Measurements from ENCODE around the gene PRRG3. TPM values are rescaled to one million over a fixed set of nuclear protein-coding genes. Genes with fewer than 3 reads are reported as not detected.
"Not testable (repeated sequence)": the region's sequence is repeated elsewhere in the genome, so short reads cannot be mapped to it uniquely, and the experiment has no call there.

Gene PRRG3
- total RNA-seq, 3 donors from 2014 or later: 1.3 to 2.3 (median 1.8) TPM

DNA sequence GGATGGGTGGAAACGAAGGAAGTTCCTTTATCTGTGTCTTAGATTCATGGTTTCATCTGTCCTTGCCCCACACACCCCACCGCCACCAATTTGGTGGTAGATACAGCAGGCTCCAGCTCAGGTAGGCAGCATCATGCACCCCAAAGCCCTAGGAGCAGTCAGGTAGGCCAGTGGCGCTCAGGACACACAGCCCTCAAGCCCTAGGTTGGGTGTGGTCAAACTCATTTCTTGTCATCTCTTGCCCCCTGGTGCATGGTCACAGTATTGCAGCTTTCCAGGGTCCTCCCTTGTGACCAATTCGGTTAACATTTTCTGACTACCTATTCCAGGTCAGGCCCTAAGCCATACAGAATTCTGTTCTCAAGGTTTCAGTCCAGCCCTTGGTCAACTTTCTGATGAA is 14.5 kb upstream of the PRRG3 start:
- intact Hi-C loops (cut with DNase I; ENCODE audit: low total_unique reads): no loop called here
- peak in 1 of 2 donors; percentile 52 for DNase-seq (ENCODE audit: low spot score in 2 of 2)
- Histone ChIP-seq H3K27ac (no peak overlapping the region), H3K9me3 (no peaks in the 10 kb centered on the region), H3K36me3 (no peaks in the 10 kb centered on the region), H3K4me3 (no peak overlapping the region), H3K27me3 (peaks cover 0 to 39% of the 10 kb centered on the region in 2 donors), H3K4me1 (no peaks in the 10 kb centered on the region)
- TF ChIP-seq POLR2A (IDR thresholded peaks at IDR 0.05) (no peak), CTCF (IDR thresholded peaks at IDR 0.05) (peak in 2 of 3 donors; percentile 26 to 34)

GRCh38 chrX:151687635-151688034 is 7.6 kb upstream of the PRRG3 start:
- H3K27me3 ChIP-seq: peaks cover 0 to 31% of the 10 kb centered on the region in 2 donors
- intact Hi-C loops (cut with DNase I; ENCODE audit: low total_unique reads): no loop called here
- H3K27ac ChIP-seq: no peak overlapping the region
- TF ChIP-seq POLR2AphosphoS5 (IDR thresholded peaks at IDR 0.05) (no peak), POLR2A (IDR thresholded peaks at IDR 0.05) (no peak)
- no peaks in the 10 kb centered on the region for H3K9me3 ChIP-seq
- H3K4me1 ChIP-seq: no peaks in the 10 kb centered on the region
- H3K4me3 ChIP-seq: no peak overlapping the region
- no peaks in the 10 kb centered on the region for H3K36me3 ChIP-seq
- no peak for DNase-seq (ENCODE audit: low spot score in 2 of 2)

DNA sequence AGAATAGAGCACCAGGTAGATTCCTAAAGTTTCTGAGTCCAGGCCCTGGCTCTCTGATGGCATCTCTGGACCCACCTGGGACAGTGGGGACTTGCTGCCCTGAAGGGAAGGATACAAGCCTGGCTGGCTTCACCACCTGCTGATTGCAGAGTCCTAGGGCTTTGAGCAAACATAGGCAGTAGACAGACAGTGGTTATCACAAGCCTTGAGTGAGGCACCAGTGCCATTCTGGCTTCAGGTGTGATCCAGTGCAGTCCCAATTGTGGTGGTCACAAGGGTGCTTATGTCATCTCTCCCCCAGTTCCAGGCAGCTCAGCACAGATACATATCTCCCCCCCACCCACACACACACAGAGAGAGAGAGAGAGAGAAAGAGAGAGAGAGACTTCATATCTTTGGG is 6.6 kb upstream of the PRRG3 start:
- peaks cover 0 to 32% of the 10 kb centered on the region in 2 donors for H3K27me3 ChIP-seq
- H3K4me3 ChIP-seq: no peak overlapping the region
- no peaks in the 10 kb centered on the region for H3K36me3 ChIP-seq
- H3K4me1 ChIP-seq: no peaks in the 10 kb centered on the region
- DNase-seq (ENCODE audit: low spot score in 2 of 2): no peak
- intact Hi-C loops (cut with DNase I; ENCODE audit: low total_unique reads): no loop called here
- TF ChIP-seq CTCF (IDR thresholded peaks at IDR 0.05): no peak
- no peak for TF ChIP-seq POLR2AphosphoS5 (IDR thresholded peaks at IDR 0.05)
- TF ChIP-seq POLR2A (IDR thresholded peaks at IDR 0.05): no peak
- H3K9me3 ChIP-seq: no peaks in the 10 kb centered on the region
- no peak overlapping the region for H3K27ac ChIP-seq

- Histone ChIP-seq H3K9me3 (no peaks in the 10 kb centered on the region), H3K4me3 (no peak overlapping the region), H3K27ac (no peak overlapping the region), H3K36me3 (no peaks in the 10 kb centered on the region), H3K27me3 (peaks cover 0 to 50% of the 10 kb centered on the region in 2 donors), H3K4me1 (no peaks in the 10 kb centered on the region)
- intact Hi-C loops (cut with DNase I; ENCODE audit: low total_unique reads): no loop called here
- no peak for DNase-seq (ENCODE audit: low spot score in 2 of 2)
- TF ChIP-seq POLR2AphosphoS5 (IDR thresholded peaks at IDR 0.05): no peak
Observed at GRCh38 chrX:151692825-151693224, 2.4 kb upstream of the PRRG3 start.

DNA sequence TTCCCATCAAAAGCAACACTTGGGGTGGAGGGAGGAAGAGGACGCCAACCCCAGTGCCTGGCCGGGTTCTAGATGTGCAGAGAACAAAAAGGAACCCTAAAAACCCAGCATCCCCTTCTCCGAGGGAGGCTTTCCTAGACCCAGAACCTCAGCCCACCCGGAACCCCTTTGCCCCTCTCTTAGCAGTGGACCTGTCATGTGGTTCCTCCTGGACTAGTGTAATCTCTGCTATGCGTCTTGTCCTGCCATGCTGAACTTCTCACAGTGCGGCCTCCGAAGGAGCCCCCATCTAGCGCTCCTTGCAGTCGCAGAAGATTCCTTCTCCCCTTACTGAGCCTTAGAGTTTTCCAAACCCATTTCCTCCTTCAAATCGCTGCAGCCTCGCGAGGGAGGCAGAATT is 1.1 kb upstream of the PRRG3 start:
- TF ChIP-seq CTCF (IDR thresholded peaks at IDR 0.05): no peak
- no peak for TF ChIP-seq POLR2A (IDR thresholded peaks at IDR 0.05)
- TF ChIP-seq POLR2AphosphoS5 (IDR thresholded peaks at IDR 0.05): no peak
- Histone ChIP-seq H3K4me3 (no peak overlapping the region), H3K27ac (no peak overlapping the region), H3K27me3 (peaks cover 0 to 50% of the 10 kb centered on the region in 2 donors), H3K4me1 (no peaks in the 10 kb centered on the region), H3K36me3 (no peaks in the 10 kb centered on the region), H3K9me3 (no peaks in the 10 kb centered on the region)
- intact Hi-C loops (cut with DNase I; ENCODE audit: low total_unique reads): no loop called here
- DNase-seq (ENCODE audit: low spot score in 2 of 2): no peak

DNA sequence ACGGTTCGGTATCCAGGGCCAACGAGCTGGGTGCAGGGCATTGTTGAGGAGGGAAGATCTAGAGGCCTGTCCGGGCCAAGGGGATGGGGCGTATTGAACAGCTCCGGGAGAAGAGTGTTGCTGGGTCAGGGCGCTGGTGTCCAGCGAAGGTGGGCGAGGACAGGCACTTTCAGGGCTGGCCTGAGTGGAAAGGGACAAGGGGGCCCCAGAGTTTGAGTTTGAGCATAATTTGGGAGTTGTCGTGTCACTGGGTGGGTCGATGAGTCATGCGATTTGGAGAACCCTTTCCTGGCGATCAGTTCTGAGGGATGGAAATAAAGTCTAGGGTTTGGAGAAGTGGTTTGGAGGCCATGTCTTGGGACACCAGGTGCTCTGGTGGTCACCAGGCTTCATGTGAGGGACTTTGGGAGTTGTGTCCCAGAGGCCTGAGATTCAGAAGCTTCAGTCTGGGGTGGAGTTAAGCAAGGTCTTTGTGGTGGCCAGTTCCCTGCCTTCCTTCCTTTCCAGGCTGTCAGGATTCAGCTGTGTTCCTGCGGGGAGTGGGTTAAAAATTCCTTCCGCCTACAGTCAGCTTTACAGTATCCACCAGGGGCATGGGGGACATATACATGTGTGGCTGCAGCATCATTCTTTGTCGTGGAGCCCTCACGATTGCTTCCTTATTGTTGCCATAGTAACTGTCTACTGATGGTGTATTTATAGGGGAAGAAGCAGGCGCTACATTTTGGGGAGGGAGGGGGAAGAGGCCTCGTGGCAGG is 504 bp downstream of the PRRG3 start:
- Histone ChIP-seq H3K9me3 (no peaks in the 10 kb centered on the region), H3K27me3 (peaks cover 0 to 46% of the 10 kb centered on the region in 2 donors), H3K4me1 (no peaks in the 10 kb centered on the region), H3K36me3 (no peaks in the 10 kb centered on the region), H3K4me3 (peak overlapping the region; percentile 31 to 61 (median 50)), H3K27ac (peak overlapping the region; percentile 45 to 69)
- DNase-seq (ENCODE audit: low spot score in 2 of 2): no peak
- intact Hi-C loops (cut with DNase I; ENCODE audit: low total_unique reads): no loop called here
- TF ChIP-seq CTCF (IDR thresholded peaks at IDR 0.05): no peak
- TF ChIP-seq POLR2AphosphoS5 (IDR thresholded peaks at IDR 0.05): no peak
- no peak for TF ChIP-seq POLR2A (IDR thresholded peaks at IDR 0.05)

DNA sequence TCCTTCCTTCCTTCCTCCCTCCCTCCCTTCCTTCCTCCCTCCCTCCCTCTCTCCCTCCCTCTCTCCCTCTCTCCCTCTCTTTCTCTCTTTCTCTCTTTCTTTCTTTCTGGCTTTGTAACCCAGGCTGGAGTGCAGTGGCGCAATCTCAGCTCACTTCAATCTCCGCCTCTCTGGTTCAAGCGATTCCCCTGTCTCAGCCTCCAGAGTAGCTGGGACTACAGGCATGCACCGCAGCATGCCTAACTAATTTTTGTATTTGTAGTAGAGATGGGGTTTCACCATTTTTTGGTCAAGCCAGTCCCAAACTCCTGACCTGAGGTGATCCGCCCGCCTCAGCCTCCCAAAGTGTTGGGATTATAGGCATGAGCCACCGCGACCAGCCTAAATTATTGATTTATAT is 1.8 kb downstream of the PRRG3 start:
- Histone ChIP-seq H3K27ac (peak overlapping the region in 1 of 2 donors; percentile 77), H3K27me3 (peaks cover 0 to 42% of the 10 kb centered on the region in 2 donors), H3K4me3 (peak overlapping the region in 1 of 3 donors; percentile 37)
- H3K4me1 ChIP-seq; H3K36me3 ChIP-seq; H3K9me3 ChIP-seq; DNase-seq (ENCODE audit: low spot score in 2 of 2); intact Hi-C loops (cut with DNase I; ENCODE audit: low total_unique reads): not testable (repeated sequence)

All from breast epithelium (tissue), 4 donors.